SKM-1 treated with dmso at 0.1 percent for 144 hours (cell line): ENCODE data around the gene GRHL1.

Experiments used
- DNase-seq: peaks from one replicate; lab custom pipeline; 2025; ENCODE audit not compliant: unreplicated experiment; lab: John Stamatoyannopoulos, UW

GRHL1 gene

GRCh38 chr2:10036095-10036884 lies 84.8 kb downstream of the GRHL1 start:
- DNase-seq = no peak

- no peak for DNase-seq
Measured at GRCh38 chr2:10038123-10038522, 86.6 kb downstream of the GRHL1 start.

GRCh38 chr2:10038716-10039115 lies 87.2 kb downstream of the GRHL1 start:
- DNase-seq = no peak

GRCh38 chr2:10039658-10040410 lies 88.3 kb downstream of the GRHL1 start:
- DNase-seq = no peak

- no peak for DNase-seq
Measured at GRCh38 chr2:10041711-10042110, 90.2 kb downstream of the GRHL1 start.

DNA sequence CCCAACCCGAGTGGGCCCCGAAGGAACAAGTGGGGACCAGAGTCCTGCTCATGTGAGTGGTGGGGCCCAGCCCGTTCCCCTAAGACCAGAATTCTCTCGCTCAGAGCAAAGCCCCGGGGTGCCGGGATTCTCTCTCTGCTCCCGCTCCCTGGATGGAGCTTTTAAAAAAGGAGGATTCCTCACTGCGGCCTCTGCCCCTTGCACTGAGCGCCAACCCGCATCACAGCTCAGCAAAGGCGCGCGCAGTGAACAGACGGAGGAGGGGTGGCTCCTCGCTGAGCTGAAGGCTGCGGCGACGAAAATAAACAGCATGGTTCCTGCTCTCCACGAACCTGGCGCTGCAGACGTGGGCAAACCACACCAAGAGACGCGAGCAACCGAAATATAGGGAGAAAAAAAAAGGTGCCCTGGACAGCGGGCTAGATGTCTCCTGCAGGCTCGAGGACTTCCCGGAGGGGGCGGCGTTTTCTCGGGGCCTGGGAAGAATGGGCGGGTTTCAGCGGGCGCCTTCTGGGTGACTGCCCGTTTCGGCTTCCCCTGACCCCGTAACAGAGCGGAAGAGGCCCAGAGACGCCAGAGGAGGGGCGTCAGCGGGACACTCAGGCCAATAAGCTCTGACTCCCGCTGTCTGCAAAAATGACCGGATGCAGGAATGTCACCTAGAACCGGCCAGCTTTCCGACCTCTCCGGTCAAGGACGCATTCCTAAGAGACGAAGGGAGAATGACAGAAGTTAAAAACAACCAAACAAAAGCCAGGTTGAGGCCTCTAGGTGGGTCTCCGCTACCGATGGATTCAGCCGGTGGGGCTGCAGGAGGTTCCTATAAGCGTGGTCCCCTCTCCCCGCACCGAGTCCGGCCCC lies 91.0 kb downstream of the GRHL1 start:
- DNase-seq = no peak

DNA sequence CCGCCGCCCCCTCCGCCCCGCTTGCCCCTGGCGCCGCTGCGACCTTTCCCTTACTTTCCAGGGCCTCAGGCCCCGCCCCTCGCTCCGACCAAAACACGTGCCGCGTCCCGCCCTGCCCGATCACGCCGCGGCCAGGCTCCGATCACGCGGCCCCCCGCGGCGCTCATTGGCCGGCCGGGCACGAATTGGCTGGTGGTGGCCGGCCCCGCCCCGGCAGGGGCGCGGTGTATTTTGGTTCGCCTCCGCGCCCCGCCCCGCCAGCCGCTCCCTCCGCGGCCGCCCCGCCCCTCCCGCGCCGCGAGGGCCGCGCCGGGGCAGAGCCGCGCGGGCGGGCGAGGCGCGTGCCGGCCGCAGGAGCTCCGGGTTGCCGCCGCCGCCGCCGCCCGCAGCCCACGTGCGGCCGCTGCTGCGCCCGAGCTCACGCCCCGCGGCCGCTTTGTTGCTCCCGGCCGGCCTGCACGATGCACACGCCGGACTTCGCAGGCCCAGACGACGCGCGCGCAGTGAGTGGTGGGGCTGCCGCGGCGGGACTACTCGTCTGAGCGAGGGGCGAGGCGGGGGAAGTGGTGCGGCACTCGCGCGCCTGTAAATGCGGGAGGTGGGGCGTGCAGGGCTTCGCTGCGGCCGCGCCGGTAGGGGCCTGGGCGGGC lies 91.9 kb downstream of the GRHL1 start, which contains the start of gene KLF11:
TSS of gene KLF11 (plus strand) at position 295 of the 650 bp plus-strand sequence. CDS start at position 462, 167 bp downstream.
- DNase-seq = peak; percentile 68

DNA sequence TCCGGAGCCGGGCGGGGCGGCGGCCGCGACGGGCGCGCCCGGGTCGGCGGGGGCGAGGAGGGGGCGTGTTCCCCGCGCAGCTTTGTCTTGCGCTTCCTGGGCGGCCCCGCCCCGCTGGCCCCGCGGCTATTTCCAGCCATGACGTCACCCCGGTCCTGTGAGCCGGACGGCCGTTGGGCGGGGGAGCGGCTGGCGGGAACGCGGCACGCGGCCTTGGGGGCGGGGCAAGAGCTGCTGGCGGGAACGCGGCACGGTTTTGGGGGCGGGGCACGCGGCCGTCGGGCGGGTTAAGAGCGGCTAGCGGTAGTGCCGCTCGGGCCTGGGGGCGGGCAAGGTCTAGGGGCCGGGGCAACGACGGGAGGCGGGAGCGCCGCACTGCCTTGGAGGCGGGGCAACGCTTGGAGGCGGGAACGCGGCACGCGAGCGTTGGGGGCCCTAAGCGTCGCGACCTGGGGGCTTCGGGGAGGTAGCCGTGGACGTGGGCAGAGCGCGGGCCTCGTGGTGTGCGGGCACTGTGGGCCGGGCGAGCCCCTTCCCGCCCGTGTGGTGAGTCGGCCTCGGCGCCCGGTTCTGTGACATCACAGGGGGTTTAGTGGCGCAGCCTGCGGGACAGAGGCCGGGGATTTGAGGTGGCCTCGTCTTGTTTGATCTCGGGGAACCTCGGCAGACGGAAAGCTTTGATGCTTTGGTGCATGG lies 92.6 kb downstream of the GRHL1 start:
- DNase-seq = peak; percentile 11

DNA sequence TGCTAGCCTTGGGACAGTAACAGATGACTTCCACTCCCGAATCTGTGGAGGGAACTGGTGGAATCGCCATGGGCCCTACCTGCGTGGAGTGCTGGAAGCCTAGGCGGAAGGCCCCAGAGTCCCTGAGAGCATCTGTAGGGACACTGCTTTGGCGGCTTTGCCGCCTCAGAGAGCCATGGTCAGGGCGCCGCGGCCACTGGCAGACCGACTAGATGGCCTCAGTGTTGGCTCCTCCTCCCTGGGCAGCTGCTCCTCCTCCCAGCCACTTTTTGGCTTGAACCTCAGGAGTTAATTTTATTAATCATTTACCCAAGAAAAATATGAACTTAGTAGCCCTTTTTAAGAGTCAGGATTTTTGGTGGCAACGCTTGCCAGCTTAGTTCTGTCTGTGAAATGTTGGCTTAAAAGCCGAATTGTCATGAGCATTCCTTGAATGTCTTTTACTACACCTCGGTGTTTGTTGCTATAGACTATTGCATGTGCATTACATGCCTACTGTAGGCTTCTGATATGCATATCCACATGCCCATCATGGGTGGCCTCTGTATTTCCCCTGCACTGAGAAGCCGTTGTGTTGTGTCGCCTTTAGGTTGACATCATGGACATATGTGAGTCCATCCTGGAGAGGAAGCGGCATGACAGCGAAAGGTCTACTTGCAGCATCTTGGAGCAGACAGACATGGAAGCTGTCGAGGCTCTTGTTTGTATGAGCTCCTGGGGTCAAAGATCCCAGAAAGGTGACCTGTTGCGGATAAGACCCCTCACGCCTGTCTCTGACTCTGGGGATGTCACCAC lies 94.3 kb downstream of the GRHL1 start:
- DNase-seq = no peak

DNA sequence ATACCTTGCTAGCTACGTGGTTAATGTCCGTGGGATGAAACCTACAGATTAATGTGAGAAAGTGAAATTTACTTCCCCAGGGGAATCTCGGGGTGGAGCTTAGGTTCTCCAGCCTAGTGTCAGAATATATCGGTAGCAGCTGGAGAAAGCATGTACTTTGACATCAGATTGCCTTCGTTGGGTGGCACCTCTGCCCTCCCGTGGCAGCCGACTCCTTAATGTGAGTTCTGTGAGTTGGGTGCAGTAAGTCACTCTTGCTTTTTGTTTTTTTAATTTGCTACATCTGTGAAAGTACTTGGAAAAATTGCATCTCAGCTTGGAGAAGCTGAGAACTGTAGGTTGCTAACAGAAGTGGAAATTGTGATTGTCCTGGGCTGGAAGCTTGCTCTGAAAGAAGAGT lies 95.4 kb downstream of the GRHL1 start:
- DNase-seq = no peak

DNA sequence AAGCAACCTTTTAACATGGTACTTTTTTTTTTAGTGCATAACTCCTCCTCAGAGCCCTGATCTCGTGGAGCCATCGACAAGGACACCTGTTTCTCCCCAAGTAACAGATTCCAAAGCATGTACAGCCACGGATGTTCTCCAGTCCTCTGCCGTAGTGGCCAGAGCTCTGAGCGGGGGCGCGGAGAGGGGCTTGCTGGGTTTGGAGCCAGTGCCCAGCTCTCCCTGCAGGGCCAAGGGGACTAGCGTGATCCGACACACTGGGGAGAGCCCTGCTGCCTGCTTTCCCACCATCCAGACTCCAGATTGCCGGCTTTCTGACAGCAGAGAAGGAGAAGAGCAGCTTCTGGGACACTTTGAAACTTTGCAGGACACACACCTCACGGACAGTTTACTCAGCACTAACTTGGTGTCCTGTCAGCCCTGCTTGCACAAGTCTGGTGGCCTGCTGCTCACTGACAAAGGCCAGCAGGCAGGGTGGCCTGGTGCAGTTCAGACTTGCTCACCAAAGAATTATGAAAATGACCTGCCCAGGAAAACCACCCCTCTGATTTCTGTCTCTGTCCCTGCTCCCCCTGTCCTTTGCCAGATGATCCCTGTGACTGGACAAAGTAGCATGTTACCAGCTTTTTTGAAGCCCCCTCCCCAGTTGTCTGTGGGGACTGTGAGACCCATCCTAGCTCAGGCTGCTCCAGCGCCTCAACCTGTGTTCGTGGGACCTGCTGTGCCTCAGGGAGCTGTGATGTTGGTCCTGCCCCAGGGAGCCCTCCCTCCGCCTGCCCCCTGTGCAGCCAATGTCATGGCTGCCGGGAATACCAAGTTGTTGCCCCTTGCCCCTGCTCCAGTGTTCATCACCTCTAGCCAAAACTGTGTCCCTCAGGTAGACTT lies 96.4 kb downstream of the GRHL1 start:
- DNase-seq = no peak

- peak; percentile 63 for DNase-seq
Measured at GRCh38 chr2:10048501-10049171, 97.1 kb downstream of the GRHL1 start.
